HepG2 (cell line): ENCODE measurements around the gene MMP10. TPM values are rescaled to one million over a fixed set of nuclear protein-coding genes. Genes with fewer than 3 reads are reported as not detected.

Experiments
- ATAC-seq: fragments of 200-7000 bp; cut with Tn5 transposase; 3 replicates; pipeline ENCODE4 v1.9.1; 2020; ENCODE audit warnings: mild to moderate bottlenecking, moderate library complexity
- BruUV-seq: library from RNA; stranded (reverse); fragments of 400-500 nt; replicated peaks from 2 replicates; lab custom pipeline; 2021; lab: Mats Ljungman, UMichigan
- CTCF ChIA-PET: fragments of 300-600 bp; formaldehyde crosslinking; extraction: SDS; loops from one replicate; lab custom pipeline; 2021; ENCODE audit warnings: low total read pairs, inconsistent platforms, low intra/inter-chr PET ratio; lab: Yijun Ruan, JAX
- POLR2A ChIA-PET: fragments of 350-600 bp; sonication (Branson Sonifier 250); formaldehyde crosslinking; loops from one replicate; lab custom pipeline; 2020; ENCODE audit warnings: antibody characterized with exemption, inconsistent platforms; lab: Yijun Ruan, JAX
- DNase-seq: peaks from one replicate; pipeline ENCODE4 v3.0.0-alpha.2; 2015; ENCODE audit warnings: low spot score
- FAIRE-seq: peaks from 3 replicates; lab custom pipeline; 2011; peaks lifted over from hg19 to GRCh38; lab: Jason Lieb, UNC
- H2AFZ ChIP-seq: one replicate; pipeline ENCODE4 v1.6.1; 2011; ENCODE audit warnings: low read length, inconsistent platforms
- H3K27ac ChIP-seq: fragments of 300-600 bp; 3 replicates; pipeline ENCODE4 v1.8.0; 2011; ENCODE audit warnings: mixed run types, mild to moderate bottlenecking, mixed read lengths, low read length, inconsistent platforms; ENCODE audit not compliant: insufficient read depth; ENCODE audit errors: extremely low read length
- H3K27me3 ChIP-seq, 2 experiments: fragments of 200-600 bp in 1 of 2; 2 replicates in 1 of 2; 3 replicates in 1 of 2; pipeline versions ENCODE4 v1.6.0 to v1.8.0; 2011; ENCODE audit warnings: low read length in 2 of 2, mild to moderate bottlenecking in 2 of 2, moderate library complexity in 2 of 2, inconsistent platforms in 1 of 2; ENCODE audit not compliant: insufficient read depth in 2 of 2, control insufficient read depth in 1 of 2
- H3K36me3 ChIP-seq, 2 experiments: fragments of 200-600 bp in 1 of 2; replicated peaks in 1 of 2; 2 replicates in 1 of 2; 3 replicates in 1 of 2; pipeline versions ENCODE4 v1.5.1 to v1.8.0; 2011; ENCODE audit warnings: low read length in 2 of 2, inconsistent platforms in 1 of 2; ENCODE audit not compliant: insufficient read depth in 2 of 2, control insufficient read depth in 1 of 2
- H3K4me1 ChIP-seq: 2 replicates; pipeline ENCODE4 v1.5.1; 2012; ENCODE audit warnings: low read length, inconsistent platforms; ENCODE audit not compliant: insufficient read depth
- H3K4me2 ChIP-seq: 2 replicates; pipeline ENCODE4 v1.6.0; 2011; ENCODE audit warnings: low read depth, low read length, inconsistent platforms
- H3K4me3 ChIP-seq, 3 experiments: fragments of 200-600 bp in 1 of 3; sonication (generic), shearing (Covaris generic) in 1 of 3; replicated peaks in 1 of 3; 2 replicates each; pipeline ENCODE4 v1.5.1; 2011 to 2016; ENCODE audit warnings: low read length in 3 of 3, inconsistent platforms in 2 of 3, low read depth in 2 of 3, mild to moderate bottlenecking in 2 of 3, control low read depth in 1 of 3, mixed read lengths in 1 of 3; ENCODE audit not compliant: insufficient read depth in 1 of 3
- H3K79me2 ChIP-seq: one replicate; pipeline ENCODE4 v1.6.1; 2011; ENCODE audit warnings: low read length, inconsistent platforms; ENCODE audit not compliant: insufficient read depth
- H3K9ac ChIP-seq: 2 replicates; pipeline ENCODE4 v1.6.0; 2011; ENCODE audit warnings: mild to moderate bottlenecking, low read depth, low read length, inconsistent platforms; ENCODE audit not compliant: insufficient read depth
- H3K9me3 ChIP-seq: 2 replicates; pipeline ENCODE4 v1.5.1; 2012; ENCODE audit warnings: mild to moderate bottlenecking, low read length
- H4K20me1 ChIP-seq: 2 replicates; pipeline ENCODE4 v1.6.0; 2011; ENCODE audit warnings: inconsistent platforms, mild to moderate bottlenecking, low read length, moderate library complexity; ENCODE audit not compliant: insufficient read depth
- ATF7 ChIP-seq, 2 experiments: fragments of 450-650 bp in 1 of 2; sonication (generic) in 1 of 2; formaldehyde crosslinking in 1 of 2; IDR thresholded peaks; 2 replicates each; pipeline versions ENCODE4 v1.4.0 to v1.6.1; 2016 to 2020; ENCODE audit warnings: antibody characterized with exemption in 1 of 2, mild to moderate bottlenecking in 1 of 2, missing genetic modification reagents in 1 of 2
- JUND ChIP-seq: sonication (generic); formaldehyde crosslinking; IDR thresholded peaks from 2 replicates; pipeline ENCODE4 v1.8.0; 2022; ENCODE audit warnings: mild to moderate bottlenecking, missing genetic modification reagents
- KAT8 ChIP-seq: IDR thresholded peaks from 2 replicates; pipeline ENCODE4 v1.6.1; 2016; ENCODE audit warnings: missing genetic modification reagents, missing compliant biosample characterization
- SPEN ChIP-seq: sonication (generic); formaldehyde crosslinking; IDR thresholded peaks from 2 replicates; pipeline ENCODE4 v1.5.1; 2020; ENCODE audit warnings: low read depth, mild to moderate bottlenecking, missing genetic modification reagents
- ZNF292 ChIP-seq: sonication (generic); formaldehyde crosslinking; IDR thresholded peaks from 2 replicates; pipeline ENCODE4 v1.8.1; 2022; ENCODE audit warnings: mild to moderate bottlenecking, low read depth, missing genetic modification reagents, borderline replicate concordance
- ZNF33A ChIP-seq: sonication (generic); formaldehyde crosslinking; IDR thresholded peaks from 2 replicates; pipeline ENCODE4 v1.5.1; 2020; ENCODE audit warnings: missing genetic modification reagents, mild to moderate bottlenecking, moderate library complexity, borderline replicate concordance
- WGBS: methylation state at CpG from one replicate; pipeline ENCODE4 v1.1.6; 2017; ENCODE audit warnings: low lambda C conversion rate; 5-methylcytosine and 5-hydroxymethylcytosine counted together
- in situ Hi-C: cut with HindIII; loops from 2 replicates; pipeline ENCODE4 v1.10.0; 2017; ENCODE audit warnings: low pct_unique_long_range_greater_than_20kb; ENCODE audit not compliant: extremely low pct_ligation_motif_present
- intact Hi-C: fragments of 100-400 bp; cut with micrococcal nuclease; formaldehyde crosslinking; loops from one replicate; pipeline ENCODE4 v1.10.0; 2022; ENCODE audit not compliant: unreplicated experiment
- polyA plus RNA-seq, 8 experiments: library from polyadenylated mRNA; depleted of rRNA in 3 of 8; stranded (reverse) in 7 of 8; unstranded in 1 of 8; fragments of >200 nt; fragmentation: Illumina TruSeq in 4 of 8; extraction: Trizol in 4 of 8; gene quantifications; 2 replicates each; pipeline versions ENCODE4 v1.2.1 to v1.2.3, GENCODE V29; 2011 to 2016; ENCODE audit warnings: low read depth in 4 of 8, missing spikeins in 1 of 8, mixed read lengths in 1 of 8; ENCODE audit not compliant: insufficient read depth in 1 of 8
- total RNA-seq, 5 experiments: library from RNA; depleted of rRNA; stranded (reverse); fragments of >200 nt; fragmentation: Illumina TruSeq; extraction: Trizol; gene quantifications; 2 replicates each; pipeline ENCODE4 v1.2.3, GENCODE V29; 2016; ENCODE audit warnings: low read depth in 1 of 5

MMP10 gene
- total and polyA plus RNA-seq, 2 of the 13 experiments (the other 11 are each of a cell fraction or from before 2014, with no cell fraction given), result 0.03 TPM; not detected in 1

DNA sequence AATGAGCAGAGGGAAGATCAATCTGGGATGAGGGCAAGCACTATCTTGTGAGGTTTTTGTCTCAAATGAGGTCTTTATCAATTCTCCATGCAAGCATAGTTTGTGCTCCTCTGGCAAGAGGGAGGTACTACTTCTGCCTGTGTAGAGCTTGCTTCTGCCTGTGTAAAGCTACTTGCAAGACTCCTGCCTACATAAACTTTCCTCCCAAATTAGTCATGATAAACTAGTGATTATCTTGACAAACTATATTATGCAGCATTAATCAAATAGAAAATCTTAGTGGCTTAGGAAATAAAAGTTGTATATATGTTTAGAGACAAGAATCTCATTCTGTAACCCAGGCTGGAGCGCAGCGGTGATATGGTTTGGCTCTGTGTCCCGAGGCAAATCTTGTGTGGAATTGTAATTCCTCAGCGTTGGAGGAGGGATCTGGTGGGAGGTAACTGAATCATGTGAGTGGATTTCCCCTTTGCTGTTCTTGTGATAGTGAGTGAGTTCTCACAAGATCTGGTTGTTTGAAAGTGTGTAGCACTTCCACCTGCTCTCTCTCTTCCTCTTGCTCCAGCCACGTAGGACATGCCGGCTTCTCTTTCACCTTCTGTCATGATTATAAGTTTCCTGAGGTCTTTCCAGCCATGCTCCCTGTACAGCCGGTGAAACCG lies 8.0 kb upstream of the MMP10 start:
- no peak overlapping the region for H3K9ac ChIP-seq
- in situ Hi-C loops (no loop called here), intact Hi-C loops (no loop called here)
- no peak overlapping the region for H3K4me2 ChIP-seq
- H3K9me3 ChIP-seq, result no peaks in the 10 kb centered on the region
- DNase-seq, result no peak
- H3K27ac ChIP-seq, result no peak overlapping the region
- BruUV-seq, result no TSS peak
- WGBS, result 38% methylated on average over 8 of the region's 8 CpGs
- no peaks in the 10 kb centered on the region for H4K20me1 ChIP-seq
- 0 out of 5 replicates have a peak, but pooled peaks cover 0 to under 1% of the 10 kb centered on the region in 2 experiments for H3K27me3 ChIP-seq
- TF ChIP-seq SPEN, result no peak
- H3K4me1 ChIP-seq, result no peaks in the 10 kb centered on the region
- ATAC-seq, result no peak
- H2AFZ ChIP-seq, result no peak overlapping the region
- no peaks in the 10 kb centered on the region for H3K36me3 ChIP-seq
- CTCF ChIA-PET, result no interaction called here
- H3K4me3 ChIP-seq, result no peak overlapping the region
- no peak for FAIRE-seq
- POLR2A ChIA-PET, result no interaction called here
- no peaks in the 10 kb centered on the region for H3K79me2 ChIP-seq

DNA sequence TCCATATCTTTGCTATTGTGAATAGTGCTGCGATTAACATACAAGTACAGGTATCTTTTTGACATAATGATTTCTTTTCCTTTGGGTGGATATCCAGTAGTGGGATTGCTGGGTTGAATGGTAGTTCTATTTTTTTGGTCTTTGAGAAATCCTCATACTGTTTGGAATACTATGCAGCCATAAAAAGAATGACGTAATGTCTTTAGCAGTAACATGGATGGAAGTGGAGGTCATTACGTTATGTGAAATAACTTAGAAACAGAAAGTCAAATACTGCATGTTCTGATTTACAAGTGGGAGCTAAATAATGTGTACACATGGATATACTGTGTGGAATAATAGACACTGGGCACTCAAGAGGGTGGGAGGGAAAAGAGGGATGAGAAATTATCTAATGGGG lies 4.0 kb upstream of the MMP10 start:
- H3K4me2 ChIP-seq, result no peak overlapping the region
- 26% methylated on average over 3 of the region's 3 CpGs for WGBS
- intact Hi-C loops (no loop called here), in situ Hi-C loops (no loop called here)
- FAIRE-seq (no peak), ATAC-seq (no peak), DNase-seq (no peak)
- no peak overlapping the region for H3K27ac ChIP-seq
- no peak overlapping the region for H3K4me3 ChIP-seq
- H3K79me2 ChIP-seq, result no peaks in the 10 kb centered on the region
- no TSS peak for BruUV-seq
- H3K9me3 ChIP-seq, result no peaks in the 10 kb centered on the region
- ChIA-PET POLR2A (no interaction called here), CTCF (no interaction called here)
- H3K9ac ChIP-seq, result no peak overlapping the region
- no peak for TF ChIP-seq JUND (CRISPR knock-in tag)
- no peak for TF ChIP-seq ZNF33A (CRISPR knock-in tag)
- peak; percentile 97 for TF ChIP-seq ATF7 (IDR thresholded peaks at IDR 0.05)
- TF ChIP-seq ATF7 (CRISPR knock-in tag; IDR thresholded peaks at IDR 0.05), result no peak
- no peak for TF ChIP-seq KAT8 (CRISPR knock-in tag)
- TF ChIP-seq ZNF292, result no peak
- no peaks in the 10 kb centered on the region for H3K36me3 ChIP-seq
- H3K4me1 ChIP-seq, result no peaks in the 10 kb centered on the region
- H3K27me3 ChIP-seq, result no peaks in the 10 kb centered on the region
- H2AFZ ChIP-seq, result no peak overlapping the region
- H4K20me1 ChIP-seq, result no peaks in the 10 kb centered on the region
